GM20000 (cell line): ENCODE results near the gene GFM2.
"Not testable (repeated sequence)": the region's sequence is repeated elsewhere in the genome, so short reads cannot be mapped to it uniquely, and the experiment has no call there.

ENCODE experiments used
- DNase-seq: peaks from one replicate; pipeline ENCODE4 v3.0.0; 2012; ENCODE audit warnings: low spot score
- TF ChIP-seq, protein P1 (sequence below): IDR thresholded peaks from 2 replicates; pipeline ENCODE4 v1.5.1; 2012; ENCODE audit warnings: mild to moderate bottlenecking, control low read depth; ENCODE audit errors: extremely low read depth, missing control alignments

Gene GFM2

DNA sequence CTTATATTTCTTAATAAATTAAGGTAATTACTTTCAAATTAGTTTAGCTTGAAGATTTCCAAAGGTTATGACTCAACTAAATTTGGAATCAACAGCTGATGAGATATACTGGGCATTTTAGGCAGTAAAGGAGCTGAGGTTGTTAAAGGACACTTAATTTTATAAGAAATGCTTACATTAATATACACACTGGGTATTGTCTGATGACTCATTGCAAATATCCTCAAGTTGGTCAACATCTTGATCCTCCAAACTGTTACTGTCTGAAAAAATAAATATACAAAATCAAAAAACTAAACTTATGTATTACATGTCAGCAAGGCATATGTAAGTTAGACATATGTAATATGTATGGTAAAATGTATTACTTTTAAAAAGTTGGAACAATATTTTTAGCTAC lies 3.4 kb downstream of the GFM2 start:
- TF ChIP-seq, protein P1, sequence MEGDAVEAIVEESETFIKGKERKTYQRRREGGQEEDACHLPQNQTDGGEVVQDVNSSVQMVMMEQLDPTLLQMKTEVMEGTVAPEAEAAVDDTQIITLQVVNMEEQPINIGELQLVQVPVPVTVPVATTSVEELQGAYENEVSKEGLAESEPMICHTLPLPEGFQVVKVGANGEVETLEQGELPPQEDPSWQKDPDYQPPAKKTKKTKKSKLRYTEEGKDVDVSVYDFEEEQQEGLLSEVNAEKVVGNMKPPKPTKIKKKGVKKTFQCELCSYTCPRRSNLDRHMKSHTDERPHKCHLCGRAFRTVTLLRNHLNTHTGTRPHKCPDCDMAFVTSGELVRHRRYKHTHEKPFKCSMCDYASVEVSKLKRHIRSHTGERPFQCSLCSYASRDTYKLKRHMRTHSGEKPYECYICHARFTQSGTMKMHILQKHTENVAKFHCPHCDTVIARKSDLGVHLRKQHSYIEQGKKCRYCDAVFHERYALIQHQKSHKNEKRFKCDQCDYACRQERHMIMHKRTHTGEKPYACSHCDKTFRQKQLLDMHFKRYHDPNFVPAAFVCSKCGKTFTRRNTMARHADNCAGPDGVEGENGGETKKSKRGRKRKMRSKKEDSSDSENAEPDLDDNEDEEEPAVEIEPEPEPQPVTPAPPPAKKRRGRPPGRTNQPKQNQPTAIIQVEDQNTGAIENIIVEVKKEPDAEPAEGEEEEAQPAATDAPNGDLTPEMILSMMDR = no peak
- no peak for DNase-seq

DNA sequence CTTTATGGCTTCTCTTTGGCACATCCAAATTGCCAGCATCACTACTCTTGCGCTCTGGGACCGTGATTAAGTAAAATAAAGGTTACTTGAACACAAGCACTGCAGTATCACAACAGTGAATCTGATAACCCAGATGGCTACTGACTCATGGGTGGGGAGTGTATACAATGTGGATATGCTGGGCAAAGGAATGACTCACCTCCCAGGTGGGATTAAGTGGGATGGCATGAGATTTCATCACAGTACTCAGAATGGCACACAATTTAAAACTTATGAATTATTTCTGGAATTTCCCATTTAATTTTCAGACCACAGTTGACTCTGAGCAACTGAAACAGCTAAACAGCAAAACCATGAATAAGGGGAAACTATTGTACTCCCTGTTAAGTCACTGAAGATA lies 4.3 kb downstream of the GFM2 start:
- TF ChIP-seq, protein P1 = no peak
- DNase-seq = no peak

DNA sequence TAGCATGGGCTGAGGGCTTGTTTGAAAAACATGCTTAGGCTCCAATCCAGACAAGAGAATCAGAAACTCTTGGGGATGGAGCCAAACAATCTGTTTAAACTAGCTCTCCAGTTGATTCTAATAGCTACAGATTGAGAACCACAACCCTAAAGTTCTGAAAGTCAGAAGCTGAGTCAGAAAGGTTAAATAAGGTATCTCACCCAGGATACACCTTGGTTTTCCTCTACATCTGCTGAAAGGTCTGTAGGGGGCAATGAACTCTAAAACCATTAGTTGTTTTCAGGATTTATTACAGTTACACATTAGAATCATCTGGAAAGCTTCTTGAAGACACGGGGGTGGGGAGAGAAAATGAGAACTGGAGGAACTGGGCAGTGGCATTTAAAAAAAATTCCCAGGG lies 5.7 kb downstream of the GFM2 start:
- DNase-seq = no peak
- TF ChIP-seq, protein P1 = no peak

DNA sequence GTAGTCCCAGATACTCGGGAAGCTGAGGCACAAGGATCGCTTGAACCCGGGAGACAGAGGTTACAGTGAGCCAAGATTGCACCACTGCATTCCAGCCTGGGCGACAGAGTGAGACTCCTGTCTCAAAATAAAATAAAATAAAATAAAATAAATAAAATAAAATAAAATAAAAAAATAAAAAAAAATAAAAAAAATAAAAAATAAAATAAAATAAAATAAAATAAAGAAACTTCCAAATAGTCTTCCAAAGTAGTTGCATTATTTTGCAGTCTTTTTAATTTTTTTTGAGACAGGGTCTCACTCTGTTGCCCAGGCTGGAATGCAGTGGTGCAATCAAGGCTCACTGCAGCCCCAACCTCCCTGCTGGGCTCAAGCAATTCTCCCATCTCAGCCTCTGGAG lies 18.2 kb downstream of the GFM2 start:
- DNase-seq = not testable (repeated sequence)

DNA sequence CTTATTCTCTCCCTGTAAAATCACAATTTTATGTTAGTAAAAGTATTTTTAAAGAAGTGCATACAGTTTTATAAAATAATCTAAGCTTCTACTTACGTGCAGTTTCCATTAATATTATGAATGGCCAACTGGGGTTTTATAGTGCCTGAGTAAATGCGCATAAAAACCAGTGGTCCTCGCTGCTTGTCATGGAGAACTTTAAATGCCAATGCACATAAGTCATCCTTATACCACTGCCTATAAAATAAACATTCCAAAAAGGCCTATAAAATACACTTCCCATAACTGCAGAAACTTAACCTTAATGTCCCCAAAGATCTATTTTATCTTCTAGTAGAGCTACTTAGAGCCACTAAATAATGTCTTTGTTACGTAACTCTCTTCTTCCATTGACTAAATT lies 28.5 kb downstream of the GFM2 start:
- TF ChIP-seq, protein P1 = no peak
- DNase-seq = no peak

DNA sequence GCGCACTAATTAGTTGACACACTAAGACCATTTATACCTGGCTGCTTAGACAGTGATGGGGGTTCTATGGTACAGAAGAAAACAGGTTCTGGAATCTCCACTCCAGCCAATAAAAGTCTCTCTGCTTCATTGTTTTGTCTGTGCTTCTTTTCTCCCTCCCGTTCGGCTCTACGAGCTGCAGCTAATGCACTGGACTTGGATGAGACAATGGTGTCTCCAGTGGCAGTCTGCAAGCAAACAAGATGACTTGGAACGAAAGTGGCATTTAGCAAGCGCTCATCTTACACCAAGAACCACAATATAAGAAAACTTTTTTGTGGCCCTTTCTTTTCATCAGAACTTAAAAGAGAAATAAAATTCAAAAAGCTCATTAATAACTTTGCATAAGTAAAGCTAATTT lies 30.2 kb downstream of the GFM2 start:
- DNase-seq = no peak
- TF ChIP-seq, protein P1 = no peak

DNA sequence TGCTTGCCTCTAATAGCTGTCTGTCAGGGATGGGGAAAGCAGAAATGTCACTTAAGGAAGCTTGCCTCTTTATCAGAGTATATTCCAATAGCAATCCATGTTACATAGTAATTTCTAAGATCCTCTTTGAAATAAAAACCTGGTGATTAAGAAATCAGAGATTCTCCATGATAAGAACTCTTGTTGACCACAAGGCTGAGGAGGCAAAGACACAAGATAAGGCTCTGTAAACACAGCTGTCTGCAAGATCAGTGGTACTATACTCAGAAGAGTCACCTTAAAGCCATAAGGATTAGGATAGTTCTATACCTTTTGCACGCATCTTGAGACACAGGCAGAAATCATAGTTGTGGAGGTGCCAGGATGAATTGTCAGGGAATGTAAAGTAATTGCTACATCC lies 41.6 kb downstream of the GFM2 start:
- no peak for DNase-seq
- TF ChIP-seq, protein P1 = no peak

DNA sequence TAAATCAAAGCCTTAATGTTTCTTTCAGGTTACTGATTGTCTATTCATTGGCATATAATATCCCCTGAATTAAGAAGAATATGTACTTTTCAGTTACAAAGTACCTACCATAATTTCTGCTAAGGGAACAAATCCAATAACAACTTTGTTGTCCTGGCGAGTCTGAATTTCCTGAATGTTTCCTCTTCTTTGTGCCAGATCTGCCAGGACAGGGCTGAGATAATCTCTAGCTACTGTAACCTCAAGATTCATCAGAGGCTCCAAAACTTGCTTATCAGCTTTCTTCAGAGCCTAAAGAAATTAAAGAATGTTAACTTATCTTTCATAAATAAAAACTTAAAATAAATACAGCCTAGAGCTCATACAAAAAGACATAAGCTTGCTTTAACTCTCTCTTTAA lies 44.6 kb downstream of the GFM2 start:
- DNase-seq = no peak
- TF ChIP-seq, protein P1 = no peak
